Erythroblast (primary cell): ENCODE results near the gene RPS19.

ENCODE experiments used
- DNase-seq, 2 experiments: peaks; one replicate each; lab custom pipeline; 2025; lab: John Stamatoyannopoulos, UW
- GATA1 ChIP-seq: IDR thresholded peaks from 2 replicates; pipeline ENCODE4 v1.6.1; 2011; ENCODE audit warnings: low read depth, mild to moderate bottlenecking, control low read depth, low read length, moderate library complexity
- POLR2A ChIP-seq: IDR thresholded peaks from 2 replicates; pipeline ENCODE4 v1.6.1; 2011; ENCODE audit warnings: mild to moderate bottlenecking, low read length

The RPS19 gene

GRCh38 chr19:41859618-41860418, at the start of gene RPS19:
TSS of gene RPS19 (plus strand) at chr19:41860255. CDS start at chr19:41860775, 520 bp downstream.
- DNase-seq: peak; percentile 99
- TF ChIP-seq GATA1 (no peak), POLR2A (peak; percentile 87)

GRCh38 chr19:41810301-41810700, 49.8 kb upstream of the RPS19 start:
- TF ChIP-seq GATA1: no peak
- no peak for TF ChIP-seq POLR2A
- DNase-seq: no peak

DNA sequence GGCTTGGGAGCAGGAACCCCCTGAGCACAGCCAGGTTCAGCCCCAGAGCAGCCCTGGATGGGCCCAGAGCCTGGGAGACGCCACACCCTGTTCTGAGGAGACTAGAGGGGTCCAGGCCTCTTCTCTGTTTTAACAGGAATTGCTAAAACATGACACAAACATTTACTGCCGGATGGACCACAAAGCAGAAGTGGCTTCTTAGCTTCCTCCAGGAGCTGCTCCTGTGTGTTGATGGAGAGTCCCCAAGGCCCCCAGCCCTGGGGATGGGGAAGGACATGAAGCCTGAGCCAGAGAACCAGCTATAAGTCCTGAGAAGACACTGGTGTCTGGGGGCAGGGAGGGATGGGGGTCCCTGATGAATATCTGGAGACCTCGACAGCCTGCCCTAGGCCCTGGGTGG, 49.0 kb upstream of the RPS19 start:
- TF ChIP-seq POLR2A (no peak), GATA1 (no peak)
- no peak for DNase-seq

- DNase-seq: no peak
- TF ChIP-seq GATA1 (no peak), POLR2A (no peak)
These were observed 48.1 kb upstream of the RPS19 start for GRCh38 chr19:41811981-41812380.

DNA sequence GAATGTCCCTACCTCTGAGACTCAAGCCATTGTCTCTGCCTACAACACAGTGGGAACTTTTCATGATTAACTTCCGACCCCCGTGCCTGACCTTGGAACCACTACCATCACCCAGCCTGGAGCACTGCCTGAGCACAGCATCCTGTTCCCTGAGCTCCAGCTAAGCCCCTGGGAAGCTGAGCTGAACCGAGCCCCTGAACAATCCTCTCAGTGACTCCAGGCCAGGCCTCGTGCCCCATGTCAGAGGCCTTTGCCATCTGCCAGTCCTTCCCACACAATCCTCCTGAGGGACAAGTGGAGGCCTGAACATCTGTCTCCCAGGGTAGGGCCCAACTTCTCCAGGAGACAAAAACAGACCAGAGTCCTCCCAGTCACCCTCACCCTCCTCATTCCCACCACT, 46.1 kb upstream of the RPS19 start:
- TF ChIP-seq POLR2A: no peak
- no peak for TF ChIP-seq GATA1
- no peak for DNase-seq

DNA sequence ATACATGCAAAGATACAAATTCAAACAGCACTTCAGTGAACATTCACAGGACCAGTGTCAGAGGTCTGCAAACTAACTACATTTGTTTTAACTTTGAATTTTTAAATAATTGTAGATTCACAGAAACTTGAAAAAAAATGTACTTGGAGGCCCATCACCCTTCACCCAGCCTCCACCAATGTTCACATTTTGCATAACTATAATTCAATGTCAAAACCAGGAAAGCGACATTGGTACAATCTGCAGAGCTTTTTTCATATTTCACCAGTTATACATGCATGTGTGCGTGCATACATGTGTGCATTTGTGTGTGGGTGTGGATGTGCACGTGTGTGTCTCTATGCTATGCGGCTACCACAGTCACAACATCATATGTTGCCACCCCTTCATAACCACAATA, 44.8 kb upstream of the RPS19 start:
- no peak for DNase-seq
- TF ChIP-seq POLR2A: no peak
- no peak for TF ChIP-seq GATA1

DNA sequence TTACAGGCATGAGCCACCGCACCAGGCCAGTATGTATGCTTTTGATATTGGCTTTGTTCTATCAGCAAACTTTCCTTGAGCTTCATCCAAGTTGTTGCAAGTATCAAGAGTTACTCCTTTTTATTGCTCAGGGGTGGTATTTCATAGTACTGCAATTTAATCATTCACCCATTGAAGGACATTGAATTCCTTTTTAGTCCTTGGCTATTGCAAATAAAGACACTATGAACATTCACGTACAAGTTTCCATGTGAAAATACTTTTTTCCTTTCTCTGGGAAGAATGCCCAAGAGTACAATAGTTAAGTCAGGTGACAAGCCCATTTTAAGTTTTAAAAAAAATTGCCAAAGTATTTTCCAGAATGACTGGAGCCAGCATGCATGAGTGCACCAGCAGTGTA, 43.3 kb upstream of the RPS19 start:
- TF ChIP-seq GATA1: no peak
- no peak for TF ChIP-seq POLR2A
- no peak for DNase-seq

- DNase-seq: peak; percentile 34 to 60
- no peak for TF ChIP-seq GATA1
These were observed 38.9 kb upstream of the RPS19 start for GRCh38 chr19:41821003-41821735.

DNA sequence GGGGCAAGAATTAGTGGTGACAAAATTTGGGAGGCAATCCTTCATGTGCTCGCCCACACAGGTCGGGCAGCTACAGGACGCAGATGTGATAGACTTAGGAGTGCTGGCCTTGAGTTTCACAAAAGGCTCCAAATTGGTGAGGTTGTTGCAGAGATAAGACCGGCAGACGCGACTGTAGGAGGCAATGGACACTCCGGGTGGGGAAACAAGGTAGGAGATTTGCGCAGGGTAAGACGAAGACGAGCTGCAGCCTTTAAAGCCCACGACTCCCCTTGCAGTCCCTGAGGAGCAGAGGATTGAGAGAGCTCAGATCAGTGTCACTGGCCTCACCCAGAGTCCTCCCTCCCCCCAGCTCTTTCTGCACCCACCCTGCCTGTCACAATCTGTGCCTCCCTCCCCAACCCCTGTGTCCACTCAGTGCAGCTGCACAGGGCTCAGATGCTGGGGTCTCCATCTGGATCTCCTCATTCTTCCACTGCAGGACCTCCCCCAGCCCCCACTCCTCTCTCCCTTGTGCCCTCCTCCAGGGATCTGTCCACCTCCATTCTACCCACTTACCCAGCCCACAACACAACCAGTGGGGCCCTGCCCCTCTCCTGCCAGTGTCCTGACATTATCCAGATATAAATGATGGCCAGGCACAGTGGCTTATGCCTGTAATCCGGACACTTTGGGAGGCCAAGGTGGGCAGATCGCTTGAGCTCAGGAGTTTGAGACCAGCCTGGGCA, 21.9 kb upstream of the RPS19 start:
- no peak for DNase-seq
- TF ChIP-seq GATA1: no peak
- TF ChIP-seq POLR2A: no peak

- TF ChIP-seq POLR2A (no peak), GATA1 (no peak)
- no peak for DNase-seq
These were observed 20.8 kb upstream of the RPS19 start for GRCh38 chr19:41839211-41839610.

DNA sequence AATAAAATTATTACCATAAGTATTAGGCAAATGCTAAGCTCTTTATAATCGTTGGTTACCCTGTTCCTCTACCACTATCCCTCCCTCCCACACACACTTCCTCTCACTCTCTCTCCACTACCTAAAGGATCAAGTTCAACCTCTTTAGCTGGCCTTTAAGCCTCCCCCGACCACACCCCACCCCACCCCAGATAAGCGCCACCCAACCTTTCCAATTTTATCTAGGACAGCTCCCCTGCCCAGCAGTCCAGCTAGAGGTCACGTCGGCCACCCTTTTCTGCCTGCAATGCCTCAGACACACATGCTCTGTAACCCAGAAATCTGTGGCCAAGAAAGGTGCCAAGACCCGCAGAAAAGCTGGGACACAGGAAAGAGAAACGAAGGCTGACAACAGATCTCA, 16.7 kb upstream of the RPS19 start:
- DNase-seq: no peak
- no peak for TF ChIP-seq GATA1
- TF ChIP-seq POLR2A: no peak

- TF ChIP-seq POLR2A (no peak), GATA1 (no peak)
- peak; percentile 23 to 39 for DNase-seq
These were observed 15.5 kb upstream of the RPS19 start, which contains the start of gene LYPD4 for GRCh38 chr19:41844601-41845000. TSS of gene LYPD4 (minus strand) at chr19:41844683. CDS start at chr19:41839285, 5,398 bp downstream.

DNA sequence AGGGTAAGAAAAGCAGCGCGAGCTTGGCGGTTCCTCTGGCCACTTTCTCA, 15.2 kb upstream of the RPS19 start, which contains the start of gene DMRTC2:
DMRTC2 (plus strand) TSS at position 42 of the 50 bp plus-strand sequence. CDS start 2,387 bp downstream, outside the sequence.
- no peak for DNase-seq
- TF ChIP-seq GATA1 (no peak), POLR2A (no peak)

DNA sequence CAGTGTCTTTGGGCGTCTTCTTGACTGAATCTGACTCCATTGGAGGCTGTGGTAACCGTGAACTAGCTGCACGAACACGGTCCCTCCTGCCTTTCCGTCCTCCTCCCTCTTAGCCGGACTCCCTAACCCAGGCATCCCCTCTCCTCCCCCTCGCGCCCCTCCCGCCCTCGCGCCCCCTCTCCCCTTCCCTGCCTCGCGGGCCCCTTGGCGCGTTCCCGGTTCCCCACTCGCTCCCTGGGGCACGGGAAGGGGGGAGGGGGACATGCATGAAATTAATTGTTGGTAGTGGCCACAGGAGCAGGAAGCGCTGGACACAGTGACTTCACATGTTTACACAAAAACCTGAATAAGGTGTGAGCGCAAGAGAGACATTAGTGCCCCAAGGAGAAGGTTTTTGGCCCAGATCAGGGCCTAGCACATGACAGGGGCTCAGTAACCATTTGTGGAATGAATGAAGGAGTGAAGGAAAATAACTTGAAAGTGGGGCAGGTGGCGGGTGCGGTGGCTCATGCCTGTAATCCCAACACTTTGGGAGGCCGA, 14.9 kb upstream of the RPS19 start:
- TF ChIP-seq GATA1: no peak
- no peak for TF ChIP-seq POLR2A
- DNase-seq: no peak
